HG03039 (cell line): ENCODE data around the gene ANKRD62.
"Not testable (repeated sequence)": the region's sequence is repeated elsewhere in the genome, so short reads cannot be mapped to it uniquely, and the experiment has no call there.

Experiments
- ATAC-seq: cut with Tn5 transposase; IDR thresholded peaks from one replicate; pipeline ENCODE4 v1.9.1; 2021; ENCODE audit warnings: mild to moderate bottlenecking, moderate library complexity; ENCODE audit not compliant: unreplicated experiment

The ANKRD62 gene

DNA sequence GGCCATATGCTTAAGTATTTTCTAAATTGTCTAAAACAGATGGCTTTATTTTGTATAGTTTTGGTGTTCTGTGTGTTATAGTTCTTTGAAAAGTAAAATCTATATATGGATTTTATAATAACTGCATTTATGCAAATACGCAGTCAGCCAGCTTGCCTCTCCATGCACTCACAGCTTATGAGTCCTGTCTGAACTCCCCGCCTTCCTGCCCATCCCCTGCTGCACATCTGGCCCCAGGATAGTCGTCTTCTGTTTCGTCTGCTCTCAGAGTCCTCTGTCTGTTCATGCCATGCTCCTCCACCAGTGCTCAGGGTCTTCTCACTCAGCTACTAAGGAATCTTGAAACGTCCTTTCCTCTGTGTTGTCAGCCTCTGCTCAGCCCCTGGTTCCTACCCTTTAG lies 28.2 kb upstream of the ANKRD62 start:
- ATAC-seq = no peak

DNA sequence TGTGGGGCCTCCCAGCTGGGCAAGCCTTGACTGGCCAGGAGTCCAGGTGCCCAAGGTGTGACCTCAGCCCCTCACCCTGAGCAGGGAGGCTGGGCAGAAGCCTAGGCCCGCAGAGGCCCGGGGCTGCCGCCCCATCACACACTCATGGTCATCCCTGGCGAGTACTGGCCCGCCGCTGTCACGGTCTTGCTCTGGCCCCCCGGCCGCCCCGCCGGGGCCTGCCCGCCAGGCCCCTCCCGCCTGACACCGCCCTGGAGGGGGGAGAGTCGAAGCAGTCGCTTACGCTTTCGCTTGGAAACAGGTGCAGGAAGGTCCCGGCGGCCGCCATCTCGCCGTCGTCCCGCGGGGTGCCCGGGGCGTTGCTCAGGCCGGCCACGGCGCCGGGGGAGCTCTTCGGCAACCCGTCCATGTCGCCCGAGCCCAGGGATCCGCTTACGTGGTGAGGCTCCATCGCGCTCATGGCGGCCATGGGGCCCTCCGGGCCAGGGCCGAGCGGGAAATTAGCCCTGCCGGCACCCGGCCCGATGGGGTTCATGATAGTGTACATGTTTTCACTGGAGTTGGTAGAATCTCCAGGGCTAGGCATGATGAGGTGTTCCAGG lies 26.6 kb upstream of the ANKRD62 start:
- ATAC-seq = no peak

DNA sequence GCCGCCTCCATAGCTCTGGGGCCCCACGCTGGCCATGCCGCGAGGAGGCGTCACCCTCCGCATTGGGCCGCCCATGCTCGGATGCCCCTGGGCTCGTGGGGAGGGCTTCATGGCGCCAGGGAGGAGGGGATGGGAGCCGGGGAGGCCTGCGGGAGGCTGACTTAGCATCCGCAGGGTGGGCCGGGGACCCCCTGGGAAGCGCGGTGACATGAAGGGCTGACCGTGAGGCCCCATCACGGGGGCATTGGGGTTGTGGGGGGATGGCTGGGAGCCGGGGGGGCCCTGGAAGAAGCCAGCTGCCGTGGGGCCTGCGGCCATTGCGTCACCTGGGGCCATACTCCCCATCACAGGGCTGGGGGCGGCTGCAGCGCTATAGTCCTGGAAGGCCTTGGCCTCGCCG lies 26.0 kb upstream of the ANKRD62 start:
- no peak for ATAC-seq

DNA sequence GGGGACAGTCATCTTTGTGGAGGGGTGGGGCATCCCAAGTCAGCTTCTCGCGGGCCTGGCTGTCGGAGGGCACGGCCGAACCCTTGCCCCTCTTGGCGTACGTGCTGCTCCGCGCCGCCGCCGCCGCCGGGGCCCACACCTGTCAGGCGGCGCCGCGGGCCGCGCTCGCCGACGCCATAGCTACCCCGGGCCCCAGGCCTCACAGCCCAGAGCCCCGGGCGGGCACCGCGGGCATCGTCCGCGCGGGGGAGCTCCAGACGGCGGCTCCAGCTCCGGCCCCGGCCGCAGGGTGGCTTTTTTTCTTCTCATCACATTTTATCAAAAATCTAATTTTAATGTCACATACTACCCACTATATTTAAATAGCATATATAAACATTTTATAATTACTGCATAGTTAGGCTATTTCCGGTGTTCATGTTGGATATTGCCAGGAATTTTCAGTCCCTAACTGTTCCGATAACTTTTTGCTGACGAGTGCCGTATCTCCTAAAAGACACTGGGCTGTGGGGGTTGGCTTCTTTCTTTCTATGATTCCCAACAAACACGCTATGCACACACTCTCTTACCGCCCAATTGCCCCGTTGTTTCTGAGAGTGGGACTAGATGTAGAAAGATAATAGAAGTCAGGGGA lies 25.2 kb upstream of the ANKRD62 start:
- not testable (repeated sequence) for ATAC-seq

DNA sequence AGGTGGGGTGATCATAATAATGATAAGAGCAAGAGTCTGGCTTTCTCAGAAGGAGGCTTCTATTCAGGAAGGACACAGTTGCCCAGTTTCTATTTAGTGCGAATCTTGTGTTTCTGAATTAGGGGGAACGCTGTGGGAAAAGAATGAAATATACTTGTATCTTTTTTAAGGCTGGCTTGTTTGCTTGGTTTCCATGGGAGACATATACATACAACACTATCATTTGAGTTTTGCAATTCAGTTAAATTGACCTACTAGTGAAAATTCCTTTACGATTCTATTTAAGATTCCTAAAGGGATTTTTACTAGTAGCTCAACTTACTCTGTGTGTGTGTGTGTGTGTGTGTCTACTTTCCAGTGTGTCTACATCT lies 24.7 kb upstream of the ANKRD62 start:
- ATAC-seq = no peak

DNA sequence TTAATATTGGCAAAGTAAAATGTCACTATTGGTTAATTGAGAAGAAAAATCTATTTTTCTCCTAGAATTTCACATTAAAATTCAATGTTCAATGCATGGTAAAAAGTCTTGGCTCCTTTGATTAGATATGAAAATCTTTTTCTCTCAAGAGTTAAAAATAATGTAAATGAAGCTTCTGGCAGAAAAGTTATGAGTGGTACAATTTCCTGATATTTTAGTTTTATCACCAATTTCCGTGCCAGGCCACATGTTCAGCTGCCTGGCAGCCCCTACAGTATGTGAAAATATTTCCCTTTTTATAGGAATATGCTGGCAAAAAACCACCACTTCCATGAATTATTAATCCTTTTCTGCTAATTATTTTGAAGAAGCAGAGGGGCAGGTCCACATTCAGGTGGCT lies 22.6 kb upstream of the ANKRD62 start:
- ATAC-seq = not testable (repeated sequence)

DNA sequence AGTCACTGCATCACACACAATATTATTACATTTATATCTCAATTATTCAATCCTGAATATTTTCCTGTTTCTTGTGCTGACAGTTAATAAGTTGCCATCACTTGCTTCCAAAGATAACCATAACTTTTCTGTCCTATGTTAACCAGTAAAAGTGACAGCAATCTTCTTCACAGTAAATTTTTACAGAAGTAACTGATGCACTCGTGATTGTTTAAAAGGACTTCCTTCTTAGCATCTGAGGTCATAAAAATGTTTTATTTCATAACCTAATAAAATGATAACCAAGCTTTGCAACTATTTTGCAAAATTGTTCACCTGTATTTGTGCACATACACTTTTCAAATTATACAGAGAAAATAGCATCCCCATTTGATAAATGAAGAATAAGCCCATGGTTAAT lies 20.6 kb upstream of the ANKRD62 start:
- ATAC-seq = no peak

DNA sequence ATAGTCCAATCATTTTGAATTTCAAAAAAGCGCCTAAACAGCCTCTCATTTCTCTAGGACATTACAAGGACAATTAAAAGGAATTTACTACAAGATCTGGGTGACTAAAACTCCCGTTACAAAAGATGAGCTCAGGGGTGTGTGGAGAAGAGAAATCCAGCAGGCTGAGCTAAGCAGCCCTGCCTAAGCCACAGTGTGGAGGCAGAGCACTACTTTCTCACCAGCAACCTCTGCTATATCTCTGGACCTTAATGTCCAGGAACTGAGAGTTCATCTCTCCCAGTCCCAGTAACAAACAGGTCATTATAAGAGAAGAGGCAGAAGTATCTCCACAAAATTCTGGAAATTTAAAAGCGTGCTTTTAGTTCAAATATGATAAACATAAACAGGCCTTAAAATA lies 18.9 kb upstream of the ANKRD62 start:
- ATAC-seq = no peak

DNA sequence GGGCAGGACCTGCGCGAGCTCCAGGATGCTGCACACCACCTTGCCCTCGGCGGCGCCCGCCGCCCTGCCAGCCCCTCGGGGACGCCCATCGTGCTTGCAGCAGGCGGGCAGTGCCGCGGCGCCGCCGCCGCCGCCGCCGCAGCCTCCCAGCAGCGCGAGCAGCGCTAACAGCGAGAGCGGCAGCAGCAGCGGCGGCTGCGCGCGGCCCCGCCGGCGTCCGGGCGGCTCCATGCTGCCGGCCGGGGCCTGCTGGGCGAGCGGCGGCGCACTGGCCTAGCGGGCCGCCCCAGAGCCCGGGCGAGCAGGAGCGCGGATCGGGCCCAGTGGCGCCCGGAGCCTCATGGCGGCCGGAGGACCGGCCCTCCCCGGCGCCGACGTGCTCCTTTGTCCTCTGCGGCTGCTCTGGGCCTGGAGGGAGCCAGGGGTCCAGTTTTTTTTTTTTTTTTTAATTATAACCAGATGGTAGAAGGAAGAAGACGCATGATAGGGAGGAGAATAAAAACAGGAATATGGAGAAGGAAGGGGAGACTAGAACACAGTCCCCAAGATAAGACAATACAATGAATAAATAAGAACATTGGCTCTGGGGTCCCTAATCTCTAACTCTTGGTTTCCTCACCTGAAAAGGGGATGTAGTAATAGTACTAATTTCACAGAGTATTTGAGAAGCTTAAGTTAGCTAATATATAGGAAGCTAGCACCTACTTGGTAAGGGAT lies 17.1 kb upstream of the ANKRD62 start:
- ATAC-seq = no peak

DNA sequence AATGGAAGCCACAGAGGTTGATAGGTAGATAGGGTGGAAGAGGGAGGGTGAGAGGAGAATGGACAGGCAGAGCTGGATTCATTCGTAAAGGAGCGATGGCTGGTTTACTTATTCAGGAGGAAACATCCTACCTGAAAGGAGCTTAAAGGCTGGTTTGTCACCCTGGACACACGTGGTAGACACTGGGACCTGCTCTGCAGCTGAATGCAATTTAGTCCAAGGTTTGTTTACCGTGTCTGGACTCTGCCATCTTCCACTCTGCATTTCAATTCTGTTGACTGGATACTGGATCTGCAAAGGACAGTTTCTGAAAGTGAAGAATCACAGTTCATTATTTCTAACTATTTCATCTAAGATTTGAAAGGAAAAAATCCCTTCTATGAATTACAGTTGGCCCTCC lies 15.6 kb upstream of the ANKRD62 start:
- not testable (repeated sequence) for ATAC-seq

DNA sequence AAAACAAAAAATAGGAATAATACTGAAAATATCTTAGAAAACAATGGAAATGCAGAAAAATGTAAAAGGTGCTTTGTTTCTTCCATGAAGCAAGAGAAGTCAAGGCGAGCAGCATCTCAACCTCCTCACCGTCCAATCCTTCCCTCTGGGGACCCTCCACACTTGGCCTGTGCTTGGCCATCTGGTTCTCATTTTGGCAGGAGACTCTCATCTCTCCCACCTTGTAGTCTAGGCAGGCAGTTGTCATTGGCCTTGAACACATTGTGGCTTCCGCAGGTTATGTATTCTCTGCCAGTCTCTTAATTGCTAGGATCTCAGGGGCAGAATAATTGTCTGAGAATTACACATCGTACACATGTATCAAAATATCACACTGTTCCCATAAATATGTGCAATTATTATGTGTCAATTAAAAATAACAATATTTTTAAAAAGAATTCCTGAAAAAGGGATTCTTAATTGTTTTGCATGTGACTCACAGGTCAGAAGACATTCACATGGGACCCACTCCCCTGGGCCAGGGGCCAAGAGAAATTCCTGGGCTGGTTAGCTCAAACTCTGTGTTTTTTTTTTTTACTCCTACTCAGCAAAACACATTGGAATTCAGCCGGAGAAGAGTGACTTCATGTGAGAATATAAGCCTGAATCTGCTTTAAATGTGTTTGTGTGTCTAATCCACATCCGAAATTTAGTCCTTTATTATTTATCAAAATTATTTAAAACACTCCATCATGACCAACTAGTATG lies 14.0 kb upstream of the ANKRD62 start:
- no peak for ATAC-seq

DNA sequence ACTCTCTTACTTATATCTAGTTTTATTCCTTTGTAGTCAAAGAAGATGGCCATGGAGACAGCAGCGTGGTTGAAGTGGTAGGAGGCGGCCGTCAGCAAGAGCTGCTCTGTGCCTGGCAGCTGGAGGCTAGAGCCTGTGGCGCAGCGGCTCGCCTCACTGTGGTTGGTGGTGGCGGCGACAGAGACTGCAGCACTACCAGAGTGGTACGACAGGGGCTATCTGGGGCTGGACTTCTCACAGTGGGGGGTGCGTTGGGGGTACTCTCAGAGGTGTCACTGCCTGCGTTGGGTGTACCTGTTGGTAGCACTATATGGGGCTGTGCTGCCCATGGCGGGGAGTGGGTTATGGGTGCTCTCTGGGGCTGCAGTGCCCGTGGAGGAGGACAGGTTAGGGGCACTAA lies 8.5 kb upstream of the ANKRD62 start:
- ATAC-seq = no peak

DNA sequence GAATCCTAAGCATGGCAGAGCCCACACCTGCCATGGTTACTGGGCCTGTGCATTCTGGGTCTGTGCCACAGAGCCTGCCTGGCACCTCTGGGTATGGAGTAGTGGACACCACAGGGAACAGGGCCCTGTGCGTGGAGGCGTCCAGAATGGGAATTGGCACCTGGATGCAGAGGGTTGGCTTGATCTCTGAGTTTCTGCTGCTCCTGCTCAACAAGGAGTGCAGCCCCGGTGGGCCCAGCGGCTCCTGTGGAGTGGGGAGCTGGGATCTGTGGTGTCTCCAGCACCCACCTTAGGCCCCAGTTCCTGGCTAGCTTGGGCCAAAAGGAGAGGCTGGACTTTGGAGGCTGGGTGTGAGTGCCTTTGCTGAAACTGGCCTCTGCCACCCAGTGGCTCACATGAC lies 7.9 kb upstream of the ANKRD62 start:
- no peak for ATAC-seq

DNA sequence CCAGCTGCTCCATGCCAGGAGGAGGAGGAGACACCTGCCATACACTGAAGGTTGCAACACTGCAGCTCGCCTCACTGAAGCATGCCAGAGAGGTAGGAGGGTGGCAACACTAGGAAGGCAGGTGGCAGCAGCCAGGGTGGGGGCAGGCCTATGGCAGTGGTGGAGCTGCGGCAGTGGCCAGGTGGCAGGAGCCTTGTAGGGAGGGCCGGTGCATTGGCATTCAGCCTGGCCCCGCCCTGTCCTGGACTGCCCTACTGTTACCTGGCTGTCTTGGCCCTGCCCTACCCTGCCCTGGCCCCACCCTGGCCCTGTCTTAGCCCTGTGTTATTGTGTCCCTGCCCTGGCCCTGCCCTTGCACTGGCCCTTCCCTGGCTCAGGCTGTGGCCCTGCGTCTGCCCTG lies 7.4 kb upstream of the ANKRD62 start:
- ATAC-seq = no peak

DNA sequence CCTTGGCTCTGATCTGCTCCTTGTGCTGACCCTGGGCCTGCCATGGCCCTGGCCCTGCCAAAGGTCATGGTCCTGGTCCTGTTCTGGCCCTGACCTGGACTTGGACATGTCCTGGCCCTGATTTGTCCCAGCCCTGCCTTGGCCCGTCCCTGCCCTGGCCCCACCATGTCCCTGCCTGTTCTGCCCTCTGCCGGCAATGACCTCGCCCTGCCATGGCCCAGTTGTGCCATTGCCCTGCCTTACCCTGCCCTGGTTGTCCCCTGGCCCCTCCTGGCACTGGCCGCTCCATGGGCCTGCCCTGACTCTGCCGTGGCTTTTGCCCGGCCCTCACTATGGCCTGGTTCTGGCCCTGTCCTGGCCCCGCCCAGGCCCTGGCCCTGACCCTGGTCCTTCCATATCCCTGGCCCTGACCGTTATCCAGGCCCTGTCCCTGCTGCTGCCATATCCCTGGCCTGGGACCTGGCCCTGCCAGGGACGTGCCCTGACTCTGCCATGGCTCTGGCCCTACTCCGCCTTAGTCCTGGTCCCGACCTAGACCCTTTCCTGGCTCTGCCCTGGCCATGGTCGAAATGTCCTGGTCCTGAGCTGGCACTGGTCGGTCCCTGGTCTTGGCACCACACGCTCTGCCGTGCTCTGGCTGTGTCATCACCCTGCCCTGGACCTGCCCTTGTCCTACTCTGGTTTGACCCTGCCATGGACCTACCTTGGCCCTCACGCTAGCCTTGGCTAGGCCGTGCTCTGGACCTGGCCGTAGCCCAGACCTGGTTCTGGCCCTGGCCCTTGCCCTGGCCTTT lies 6.8 kb upstream of the ANKRD62 start:
- ATAC-seq = no peak

DNA sequence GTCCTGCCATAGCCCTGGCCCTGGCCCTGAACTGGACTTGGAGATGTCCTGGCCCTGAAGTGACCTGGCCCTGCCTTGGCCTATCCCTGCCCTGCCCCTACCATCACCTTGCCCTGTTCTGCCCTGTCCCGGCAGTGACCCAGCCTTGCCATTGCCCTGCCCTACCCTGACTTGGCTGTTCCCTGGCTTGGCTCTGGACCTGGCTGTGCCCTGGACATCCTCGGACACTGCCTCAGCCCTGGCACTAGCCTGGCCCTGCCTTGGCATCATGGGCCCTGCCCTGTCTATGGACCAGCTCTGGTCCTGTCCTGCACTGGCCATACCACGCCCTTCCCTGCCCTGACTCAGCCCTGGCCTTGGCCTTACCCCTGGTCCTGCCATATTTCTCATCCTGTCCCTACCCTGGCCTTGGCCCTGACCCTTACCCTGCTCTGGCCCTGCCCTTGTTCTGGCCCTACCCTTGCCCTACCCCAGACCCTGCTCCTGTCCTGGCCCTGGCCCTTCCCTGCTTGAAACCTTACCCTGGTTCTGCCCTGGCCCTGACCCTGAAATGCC lies 6.1 kb upstream of the ANKRD62 start:
- ATAC-seq = no peak

DNA sequence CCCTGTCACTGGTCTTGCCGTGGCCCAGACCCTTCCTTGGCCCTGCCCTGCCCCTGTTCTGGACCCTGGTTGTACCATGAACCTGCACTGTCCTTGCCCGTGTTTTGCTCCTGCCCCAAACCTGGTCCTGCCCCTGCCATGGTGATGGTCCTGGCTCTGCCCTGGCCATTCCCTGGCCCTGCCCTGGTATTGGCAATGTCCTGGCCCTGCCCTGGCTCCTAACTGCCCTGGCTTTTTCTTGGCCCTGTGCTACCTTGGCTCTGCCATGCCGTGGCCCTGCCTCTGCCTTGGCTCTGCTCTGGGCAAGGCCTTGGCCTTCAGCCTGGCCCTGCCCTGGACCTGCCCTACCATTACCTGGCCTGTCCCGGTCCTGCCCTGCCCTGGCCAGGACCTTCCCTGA lies 5.5 kb upstream of the ANKRD62 start:
- ATAC-seq = no peak

DNA sequence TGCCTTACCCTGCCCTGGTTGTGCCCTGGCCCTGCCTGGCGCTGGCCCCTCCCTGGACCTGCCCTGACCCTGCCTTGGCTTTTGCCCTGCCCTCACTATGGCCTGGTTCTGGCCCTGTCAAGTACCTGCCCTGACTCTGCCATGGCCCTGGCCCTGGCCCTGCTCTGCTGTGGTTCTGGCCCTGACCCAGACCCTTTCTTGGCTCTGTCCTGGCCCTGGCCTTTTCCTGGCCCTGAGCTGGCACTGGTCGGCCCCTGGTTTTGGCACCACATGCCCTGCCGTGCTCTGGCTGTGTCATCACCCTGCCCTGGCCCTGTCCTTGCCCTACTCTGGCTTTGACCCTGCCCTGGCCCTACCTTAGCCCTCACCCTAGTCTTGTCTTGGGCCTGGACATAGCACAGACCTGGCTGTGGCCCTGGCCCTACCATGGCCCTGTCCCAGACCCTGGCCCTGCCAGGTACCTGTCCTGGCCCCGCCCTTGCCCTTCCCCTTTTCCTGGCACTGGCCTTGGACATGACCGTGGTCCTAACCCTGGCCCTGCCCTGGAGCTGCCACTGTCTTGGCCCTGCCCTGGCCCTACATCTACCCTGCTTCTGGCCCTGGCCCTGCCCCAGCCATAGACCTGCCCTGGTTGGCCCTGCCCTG lies 4.8 kb upstream of the ANKRD62 start:
- no peak for ATAC-seq

DNA sequence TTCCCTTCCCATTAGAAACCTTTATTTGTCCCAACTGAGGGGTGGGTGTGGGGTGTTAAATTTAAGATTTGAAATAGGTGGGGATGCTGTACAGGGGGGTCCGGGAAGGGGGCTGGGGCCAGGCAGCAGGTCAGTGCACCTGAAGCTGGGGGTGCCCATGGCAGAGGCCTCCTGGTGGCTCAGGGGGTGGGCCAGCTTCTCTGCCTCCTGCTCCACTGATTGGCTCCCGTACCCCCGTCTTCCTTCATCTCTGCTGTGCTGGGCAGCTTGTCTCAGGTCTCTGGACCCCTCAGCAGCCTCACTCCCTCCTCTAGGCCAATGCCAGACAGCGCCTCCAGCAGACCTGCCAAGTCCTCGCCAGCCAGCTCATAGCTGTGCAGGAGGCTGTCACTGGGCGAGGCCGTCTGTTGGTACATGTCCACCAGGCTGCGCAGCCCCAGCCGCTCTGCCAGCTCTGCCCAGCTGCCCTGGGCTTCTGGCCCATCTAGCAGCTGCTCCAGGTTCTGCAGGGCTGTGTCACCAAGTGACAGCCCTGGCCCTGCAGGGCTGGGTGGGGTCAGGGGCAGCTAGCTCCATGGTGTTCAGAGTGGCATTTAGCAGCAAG lies 2.0 kb upstream of the ANKRD62 start:
- ATAC-seq = no peak
